ENCODE data around the gene ARID1B. TPM values are rescaled to one million over a fixed set of nuclear protein-coding genes. Genes with fewer than 3 reads are reported as not detected.

The ARID1B gene
- total RNA-seq, 1 donor from 2014 or later: 87.4 TPM

DNA sequence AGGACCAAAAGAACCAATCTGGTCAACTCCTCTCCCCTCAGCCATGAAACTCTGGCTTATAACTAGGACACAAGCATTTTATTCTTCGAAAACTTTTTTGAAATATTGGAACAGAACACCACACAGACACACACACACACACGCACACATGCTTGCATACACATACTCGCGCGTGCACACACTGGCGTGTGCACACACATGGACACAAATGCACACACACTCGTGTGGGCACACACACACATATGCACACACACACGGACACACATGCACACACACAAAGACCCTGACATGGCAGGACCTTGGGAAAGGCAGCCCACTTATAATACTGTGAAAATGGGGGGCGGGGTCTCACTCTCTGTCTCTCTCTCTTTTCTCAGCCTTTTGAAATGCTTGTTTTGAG is 482.3 kb downstream of the ARID1B start:
- DNase-seq (ENCODE audit: low spot score): no peak

Small RNA genes within 50 kb of the gene (microRNA-seq; reads per million reads assigned to microRNA genes)
- gene MIR4466 (ENCODE audit: borderline number of aligned reads): not detected

Data from mesenteric fat pad (tissue), 1 donor.